Esophagus muscularis mucosa (tissue), 4 donors: Measurements from ENCODE around the gene GLCE. TPM values are rescaled to one million over a fixed set of nuclear protein-coding genes. Genes with fewer than 3 reads are reported as not detected.
"Not testable (repeated sequence)": the region's sequence is repeated elsewhere in the genome, so short reads cannot be mapped to it uniquely, and the experiment has no call there.

Experiments
- DNase-seq: peaks from one replicate; pipeline ENCODE4 v3.0.0-alpha.2; 2017; ENCODE audit errors: extremely low spot score
- H3K27ac ChIP-seq, 4 donors: fragments of 200-600 bp; sonication (generic); replicated peaks in 1 of 4; 1 replicate in 3 of 4; 2 replicates in 1 of 4; pipeline ENCODE4 v1.5.1; 2016 to 2019; ENCODE audit warnings: mild to moderate bottlenecking in 1 of 4
- H3K27me3 ChIP-seq, 4 donors: fragments of 200-600 bp; sonication (generic); one replicate each; pipeline versions ENCODE4 v1.5.1 to v1.6.0; 2016 to 2019
- H3K36me3 ChIP-seq, 4 donors: fragments of 200-600 bp; sonication (generic); one replicate each; pipeline ENCODE4 v1.5.1; 2016 to 2019
- H3K4me1 ChIP-seq, 4 donors: fragments of 200-600 bp; sonication (generic); one replicate each; pipeline ENCODE4 v1.5.1; 2016 to 2019
- H3K4me3 ChIP-seq, 4 donors: fragments of 200-600 bp; sonication (generic); 1 replicate in 2 of 4; 2 replicates in 2 of 4; pipeline ENCODE4 v1.5.1; 2016 to 2019; ENCODE audit warnings: mild to moderate bottlenecking in 4 of 4, moderate library complexity in 1 of 4
- H3K9me3 ChIP-seq, 4 donors: fragments of 200-600 bp; sonication (generic); 1 replicate in 3 of 4; 2 replicates in 1 of 4; pipeline ENCODE4 v1.5.1; 2016 to 2019
- CTCF ChIP-seq, 3 experiments: fragments of 200-600 bp in 2 of 3; fragments of 450-650 bp in 1 of 3; sonication (generic) in 2 of 3; IDR thresholded peaks; one replicate each; pipeline ENCODE4 v1.5.1; 2017 to 2019; ENCODE audit warnings: antibody characterized with exemption in 3 of 3, mild to moderate bottlenecking in 2 of 3, moderate library complexity in 1 of 3
- EP300 ChIP-seq: sonication (generic); formaldehyde crosslinking; IDR thresholded peaks from one replicate; pipeline ENCODE4 v1.6.1; 2017; ENCODE audit warnings: antibody characterized with exemption
- POLR2A ChIP-seq: fragments of 450-650 bp; IDR thresholded peaks from one replicate; pipeline ENCODE4 v1.6.1; 2017; ENCODE audit warnings: antibody characterized with exemption, moderate library complexity, mild to moderate bottlenecking, low read depth
- POLR2AphosphoS5 ChIP-seq, 2 donors: sonication (generic); formaldehyde crosslinking; IDR thresholded peaks; one replicate each; pipeline ENCODE4 v1.6.1; 2017; ENCODE audit warnings: antibody characterized with exemption in 2 of 2
- WGBS: methylation state at CpG from one replicate; pipeline ENCODE4 v1.1.5; 2018; 5-methylcytosine and 5-hydroxymethylcytosine counted together
- intact Hi-C: fragments of 100-400 bp; cut with DNase I; formaldehyde crosslinking; loops from one replicate; pipeline ENCODE4 v1.15.1; 2023
- total RNA-seq, 4 donors: library from RNA; depleted of rRNA; stranded (reverse); fragments of >200 nt; gene quantifications; one replicate each; pipeline versions ENCODE4 v1.1.0 to v1.2.1, GENCODE V29; 2016

Gene GLCE
- total RNA-seq, 4 donors from 2014 or later: 9.6 to 13.2 (median 9.8) TPM

- H3K9me3 ChIP-seq: no peaks in the 10 kb centered on the region
- TF ChIP-seq CTCF (IDR thresholded peaks at IDR 0.05): no peak
- TF ChIP-seq POLR2AphosphoS5 (IDR thresholded peaks at IDR 0.05): no peak
- TF ChIP-seq EP300: no peak
- no peak for TF ChIP-seq POLR2A
- 90% methylated on average over 2 of the region's 2 CpGs for WGBS
- no peak overlapping the region for H3K27ac ChIP-seq
- peaks cover 0 to 12% (median 2%) of the 10 kb centered on the region in 4 donors for H3K27me3 ChIP-seq
- intact Hi-C loops: no loop called here
- no peak for DNase-seq
- no peak overlapping the region for H3K4me3 ChIP-seq
- H3K36me3 ChIP-seq: no peaks in the 10 kb centered on the region
- no peaks in the 10 kb centered on the region for H3K4me1 ChIP-seq
Measured at GRCh38 chr15:69153046-69153445, 7.4 kb upstream of the GLCE start.

- H3K4me1 ChIP-seq, DNase-seq, H3K27ac ChIP-seq, H3K36me3 ChIP-seq, H3K9me3 ChIP-seq, H3K4me3 ChIP-seq, H3K27me3 ChIP-seq, intact Hi-C loops: not testable (repeated sequence)
- 87% methylated on average over 2 of the region's 2 CpGs for WGBS
Measured at GRCh38 chr15:69153587-69153986, 6.8 kb upstream of the GLCE start.

GRCh38 chr15:69154078-69154477 is 6.4 kb upstream of the GLCE start:
- intact Hi-C loops: no loop called here
- DNase-seq: no peak
- Histone ChIP-seq H3K27ac (no peak overlapping the region), H3K4me1 (no peaks in the 10 kb centered on the region), H3K36me3 (no peaks in the 10 kb centered on the region), H3K27me3 (peaks cover 0 to 7% (median 2%) of the 10 kb centered on the region in 4 donors), H3K4me3 (no peak overlapping the region), H3K9me3 (no peaks in the 10 kb centered on the region)
- TF ChIP-seq CTCF (IDR thresholded peaks at IDR 0.05) (no peak), POLR2AphosphoS5 (IDR thresholded peaks at IDR 0.05) (no peak)

GRCh38 chr15:69154684-69155083 is 5.8 kb upstream of the GLCE start:
- Histone ChIP-seq H3K9me3 (no peaks in the 10 kb centered on the region), H3K36me3 (no peaks in the 10 kb centered on the region), H3K4me3 (no peak overlapping the region), H3K4me1 (peaks cover 0 to 2% (median under 1%) of the 10 kb centered on the region in 4 donors), H3K27me3 (peaks cover 0 to 7% (median 2%) of the 10 kb centered on the region in 4 donors), H3K27ac (no peak overlapping the region)
- intact Hi-C loops: no loop called here
- DNase-seq: no peak
- WGBS: 58% methylated on average over 4 of the region's 4 CpGs
- TF ChIP-seq POLR2AphosphoS5 (IDR thresholded peaks at IDR 0.05) (no peak), EP300 (no peak)

GRCh38 chr15:69156736-69157381 is 3.6 kb upstream of the GLCE start:
- peaks cover 0 to 10% (median 6%) of the 10 kb centered on the region in 4 donors for H3K4me1 ChIP-seq
- intact Hi-C loops: no loop called here
- no peak overlapping the region for H3K27ac ChIP-seq
- no peak overlapping the region for H3K4me3 ChIP-seq
- H3K9me3 ChIP-seq: no peaks in the 10 kb centered on the region
- WGBS: 80% methylated on average over 6 of the region's 6 CpGs
- H3K36me3 ChIP-seq: no peaks in the 10 kb centered on the region
- DNase-seq: no peak
- H3K27me3 ChIP-seq: no peaks in the 10 kb centered on the region
- no peak for TF ChIP-seq CTCF (IDR thresholded peaks at IDR 0.05)
- TF ChIP-seq POLR2A: no peak
- no peak for TF ChIP-seq POLR2AphosphoS5 (IDR thresholded peaks at IDR 0.05)
- TF ChIP-seq EP300: no peak
